ENCODE data around the gene HEY2.
"Not testable (repeated sequence)": the region's sequence is repeated elsewhere in the genome, so short reads cannot be mapped to it uniquely, and the experiment has no call there.

The HEY2 gene

GRCh38 chr6:125749173-125749864 is at the start of gene HEY2:
Gene HEY2 (plus strand): TSS chr6:125749632. CDS start chr6:125749777, 145 bp downstream.
- H3K27me3 ChIP-seq (ENCODE audit: insufficient read depth, low read length, poor library complexity, severe bottlenecking) = no peaks in the 10 kb centered on the region
- H2AFZ ChIP-seq (ENCODE audit: low read length) = no peak within 1 kb of the TSS
- TF ChIP-seq EZH2phosphoT487 (IDR thresholded peaks at IDR 0.05; ENCODE audit: borderline replicate concordance) = no peak
- TF ChIP-seq CTCF (conservative IDR thresholded peaks at IDR 0.05; ENCODE audit: low read length) = no peak
- H3F3A ChIP-seq (ENCODE audit: low read depth) = no peaks in the 10 kb centered on the region
- H3K9me2 ChIP-seq (replicated peaks; ENCODE audit: low read depth, low read length) = no peaks in the 10 kb centered on the region
- H3K36me3 ChIP-seq (ENCODE audit: insufficient read depth, low read length) = no peaks in the 10 kb centered on the region
- H3K9me3 ChIP-seq (ENCODE audit: insufficient read depth, low read depth, low read length) = no peaks in the 10 kb centered on the region
- no peak within 1 kb of the TSS for H3K9ac ChIP-seq (ENCODE audit: low read depth, low read length, poor library complexity, severe bottlenecking)
- H3K4me1 ChIP-seq (ENCODE audit: insufficient read depth, low read length, poor library complexity, severe bottlenecking) = no peaks in the 10 kb centered on the region
- H3K79me2 ChIP-seq (ENCODE audit: insufficient read depth, low read length) = no peaks in the 10 kb centered on the region
- no peak within 1 kb of the TSS for H3K4me3 ChIP-seq (ENCODE audit: low read length, poor library complexity, severe bottlenecking)
- H3K4me2 ChIP-seq (ENCODE audit: low read depth, low read length, poor library complexity, severe bottlenecking) = no peak within 1 kb of the TSS
- H4K20me1 ChIP-seq (ENCODE audit: insufficient read depth, low read length, poor library complexity, severe bottlenecking) = no peaks in the 10 kb centered on the region

GRCh38 chr6:125700581-125701353 is 48.7 kb upstream of the HEY2 start:
- no peak for TF ChIP-seq EZH2phosphoT487 (IDR thresholded peaks at IDR 0.05; ENCODE audit: borderline replicate concordance)
- no peaks in the 10 kb centered on the region for H3F3A ChIP-seq (ENCODE audit: low read depth)
- no peak overlapping the region for H2AFZ ChIP-seq (ENCODE audit: low read length)
- no peaks in the 10 kb centered on the region for H3K27me3 ChIP-seq (ENCODE audit: insufficient read depth, low read length, poor library complexity, severe bottlenecking)
- H4K20me1 ChIP-seq (ENCODE audit: insufficient read depth, low read length, poor library complexity, severe bottlenecking) = no peaks in the 10 kb centered on the region
- H3K4me3 ChIP-seq (ENCODE audit: low read length, poor library complexity, severe bottlenecking) = no peak overlapping the region
- H3K9me2 ChIP-seq (replicated peaks; ENCODE audit: low read depth, low read length) = no peaks in the 10 kb centered on the region
- no peaks in the 10 kb centered on the region for H3K36me3 ChIP-seq (ENCODE audit: insufficient read depth, low read length)
- no peaks in the 10 kb centered on the region for H3K79me2 ChIP-seq (ENCODE audit: insufficient read depth, low read length)
- H3K4me1 ChIP-seq (ENCODE audit: insufficient read depth, low read length, poor library complexity, severe bottlenecking) = no peaks in the 10 kb centered on the region
- H3K4me2 ChIP-seq (ENCODE audit: low read depth, low read length, poor library complexity, severe bottlenecking) = no peak overlapping the region
- no peak overlapping the region for H3K9ac ChIP-seq (ENCODE audit: low read depth, low read length, poor library complexity, severe bottlenecking)
- H3K9me3 ChIP-seq (ENCODE audit: insufficient read depth, low read depth, low read length) = no peaks in the 10 kb centered on the region

- H3K79me2 ChIP-seq (ENCODE audit: insufficient read depth, low read length) = no peaks in the 10 kb centered on the region
- no peaks in the 10 kb centered on the region for H3K27me3 ChIP-seq (ENCODE audit: insufficient read depth, low read length, poor library complexity, severe bottlenecking)
- H3K36me3 ChIP-seq (ENCODE audit: insufficient read depth, low read length) = no peaks in the 10 kb centered on the region
- H3K4me2 ChIP-seq (ENCODE audit: low read depth, low read length, poor library complexity, severe bottlenecking) = no peak overlapping the region
- H2AFZ ChIP-seq (ENCODE audit: low read length) = no peak overlapping the region
- H4K20me1 ChIP-seq (ENCODE audit: insufficient read depth, low read length, poor library complexity, severe bottlenecking) = no peaks in the 10 kb centered on the region
- no peaks in the 10 kb centered on the region for H3K9me2 ChIP-seq (replicated peaks; ENCODE audit: low read depth, low read length)
- no peaks in the 10 kb centered on the region for H3F3A ChIP-seq (ENCODE audit: low read depth)
- H3K4me3 ChIP-seq (ENCODE audit: low read length, poor library complexity, severe bottlenecking) = no peak overlapping the region
- no peaks in the 10 kb centered on the region for H3K4me1 ChIP-seq (ENCODE audit: insufficient read depth, low read length, poor library complexity, severe bottlenecking)
- no peak overlapping the region for H3K9ac ChIP-seq (ENCODE audit: low read depth, low read length, poor library complexity, severe bottlenecking)
- no peak for TF ChIP-seq CTCF (conservative IDR thresholded peaks at IDR 0.05; ENCODE audit: low read length)
- no peak for TF ChIP-seq EZH2phosphoT487 (IDR thresholded peaks at IDR 0.05; ENCODE audit: borderline replicate concordance)
- H3K9me3 ChIP-seq (ENCODE audit: insufficient read depth, low read depth, low read length) = no peaks in the 10 kb centered on the region
Observed at GRCh38 chr6:125701354-125701668, 48.1 kb upstream of the HEY2 start.

- not testable (repeated sequence) for H3K27me3 ChIP-seq (ENCODE audit: insufficient read depth, low read length, poor library complexity, severe bottlenecking); H3K4me3 ChIP-seq (ENCODE audit: low read length, poor library complexity, severe bottlenecking); H3K9ac ChIP-seq (ENCODE audit: low read depth, low read length, poor library complexity, severe bottlenecking); H3K9me3 ChIP-seq (ENCODE audit: insufficient read depth, low read depth, low read length); H3K79me2 ChIP-seq (ENCODE audit: insufficient read depth, low read length); H3K36me3 ChIP-seq (ENCODE audit: insufficient read depth, low read length); H4K20me1 ChIP-seq (ENCODE audit: insufficient read depth, low read length, poor library complexity, severe bottlenecking); H3K4me2 ChIP-seq (ENCODE audit: low read depth, low read length, poor library complexity, severe bottlenecking); H3K4me1 ChIP-seq (ENCODE audit: insufficient read depth, low read length, poor library complexity, severe bottlenecking); H3F3A ChIP-seq (ENCODE audit: low read depth); H3K9me2 ChIP-seq (replicated peaks; ENCODE audit: low read depth, low read length); H2AFZ ChIP-seq (ENCODE audit: low read length)
Observed at GRCh38 chr6:125703882-125704281, 45.5 kb upstream of the HEY2 start.

Data from Loucy (cell line).